H9 (cell line): ENCODE results near the gene BRSK2. TPM values are rescaled to one million over a fixed set of nuclear protein-coding genes. Genes with fewer than 3 reads are reported as not detected.

Source experiments
- DNase-seq: peaks from one replicate; pipeline ENCODE4 v3.0.0-alpha.2; 2017
- H2AFZ ChIP-seq: one replicate; pipeline ENCODE4 v1.6.1; 2013; ENCODE audit warnings: mild to moderate bottlenecking, low read length, control low read depth, moderate library complexity
- H2AK5ac ChIP-seq: 2 replicates; pipeline ENCODE4 v1.6.1; 2013; ENCODE audit warnings: low read length, control low read depth, mixed read lengths; ENCODE audit not compliant: insufficient read length
- H2BK120ac ChIP-seq: one replicate; pipeline ENCODE4 v1.6.1; 2013; ENCODE audit warnings: low read depth, mild to moderate bottlenecking, low read length, control low read depth, inconsistent platforms; ENCODE audit not compliant: poor library complexity, severe bottlenecking
- H2BK12ac ChIP-seq: 2 replicates; pipeline ENCODE4 v1.6.1; 2013; ENCODE audit warnings: low read length, control low read depth, mixed read lengths, low read depth; ENCODE audit not compliant: insufficient read length
- H2BK15ac ChIP-seq: 2 replicates; pipeline ENCODE4 v1.6.1; 2013; ENCODE audit warnings: low read depth, low read length, control low read depth
- H2BK20ac ChIP-seq: one replicate; pipeline ENCODE4 v1.6.1; 2013; ENCODE audit warnings: low read depth, mild to moderate bottlenecking, low read length, control low read depth, inconsistent platforms; ENCODE audit not compliant: poor library complexity, severe bottlenecking
- H2BK5ac ChIP-seq: 2 replicates; pipeline ENCODE4 v1.6.1; 2013; ENCODE audit warnings: low read length, control low read depth, mixed read lengths; ENCODE audit not compliant: insufficient read length
- H3K14ac ChIP-seq: 2 replicates; pipeline ENCODE4 v1.6.1; 2013; ENCODE audit warnings: low read length, control low read depth; ENCODE audit not compliant: insufficient read depth
- H3K18ac ChIP-seq: 2 replicates; pipeline ENCODE4 v1.6.1; 2013; ENCODE audit warnings: low read depth, mild to moderate bottlenecking, mixed read lengths, low read length, control low read depth; ENCODE audit not compliant: insufficient read length
- H3K23ac ChIP-seq: 2 replicates; pipeline ENCODE4 v1.6.1; 2013; ENCODE audit warnings: low read length, control low read depth, mixed read lengths, low read depth; ENCODE audit not compliant: insufficient read length
- H3K23me2 ChIP-seq: 2 replicates; pipeline ENCODE4 v1.6.1; 2013; ENCODE audit warnings: low read depth, mild to moderate bottlenecking, mixed read lengths, low read length, control low read depth; ENCODE audit not compliant: insufficient read length, poor library complexity, severe bottlenecking
- H3K27ac ChIP-seq: 2 replicates; pipeline ENCODE4 v1.5.1; 2013; ENCODE audit warnings: low read length, control low read depth, mixed read lengths, low read depth; ENCODE audit not compliant: insufficient read length
- H3K27me3 ChIP-seq: 2 replicates; pipeline ENCODE4 v1.6.1; 2013; ENCODE audit warnings: low read length, control low read depth, inconsistent platforms; ENCODE audit not compliant: insufficient read depth
- H3K4ac ChIP-seq: 2 replicates; pipeline ENCODE4 v1.6.1; 2013; ENCODE audit warnings: low read depth, mild to moderate bottlenecking, control low read depth, inconsistent platforms, low read length, moderate library complexity
- H3K4me1 ChIP-seq: 2 replicates; pipeline ENCODE4 v1.6.1; 2013; ENCODE audit warnings: low read length, control low read depth, inconsistent platforms; ENCODE audit not compliant: insufficient read depth
- H3K4me2 ChIP-seq: 2 replicates; pipeline ENCODE4 v1.6.1; 2013; ENCODE audit warnings: low read length, control low read depth, mixed read lengths; ENCODE audit not compliant: insufficient read length, insufficient read depth
- H3K56ac ChIP-seq: 2 replicates; pipeline ENCODE4 v1.6.1; 2013; ENCODE audit warnings: low read depth, mild to moderate bottlenecking, mixed read lengths, low read length, control low read depth; ENCODE audit not compliant: insufficient read length
- H3K79me1 ChIP-seq: 2 replicates; pipeline ENCODE4 v1.6.1; 2013; ENCODE audit warnings: low read depth, mild to moderate bottlenecking, moderate library complexity, low read length, control low read depth, inconsistent platforms; ENCODE audit not compliant: insufficient read depth, poor library complexity, severe bottlenecking
- H3K79me2 ChIP-seq: 2 replicates; pipeline ENCODE4 v1.6.1; 2013; ENCODE audit warnings: low read length, control low read depth, inconsistent platforms; ENCODE audit not compliant: insufficient read depth
- H3K9ac ChIP-seq: 2 replicates; pipeline ENCODE4 v1.6.1; 2013; ENCODE audit warnings: low read length, control low read depth, mixed read lengths; ENCODE audit not compliant: insufficient read length; ENCODE audit errors: extremely low read depth
- H3K9me3 ChIP-seq: one replicate; pipeline ENCODE4 v1.6.1; 2013; ENCODE audit warnings: low read depth, low read length, inconsistent platforms; ENCODE audit not compliant: control insufficient read depth
- H3T11ph ChIP-seq: one replicate; pipeline ENCODE4 v1.6.1; 2013; ENCODE audit warnings: mild to moderate bottlenecking, low read length, control low read depth, inconsistent platforms
- H4K20me1 ChIP-seq: one replicate; pipeline ENCODE4 v1.6.1; 2013; ENCODE audit not compliant: control insufficient read depth, insufficient read length, insufficient read depth
- H4K5ac ChIP-seq: 2 replicates; pipeline ENCODE4 v1.6.1; 2013; ENCODE audit warnings: low read depth, mild to moderate bottlenecking, mixed read lengths, low read length, control low read depth; ENCODE audit not compliant: insufficient read length
- H4K8ac ChIP-seq: replicated peaks from 2 replicates; pipeline ENCODE4 v1.6.1; 2013; ENCODE audit warnings: low read length, control low read depth, mixed read lengths, low read depth; ENCODE audit not compliant: insufficient read length
- H4K91ac ChIP-seq: 2 replicates; pipeline ENCODE4 v1.6.1; 2013; ENCODE audit warnings: low read depth, mild to moderate bottlenecking, moderate library complexity, mixed read lengths, low read length, control low read depth; ENCODE audit not compliant: insufficient read length
- H3K27ac Mint-ChIP-seq, 3 experiments: 2 replicates in 2 of 3; 3 replicates in 1 of 3; pipeline ENCODE4 v1.8.0; 2020 to 2021; ENCODE audit warnings: mixed read lengths in 3 of 3, mild to moderate bottlenecking in 1 of 3, moderate library complexity in 1 of 3
- H3K27me3 Mint-ChIP-seq: 2 replicates; pipeline ENCODE4 v1.8.0; 2021; ENCODE audit warnings: low read depth, mild to moderate bottlenecking, moderate library complexity, mixed read lengths
- H3K36me3 Mint-ChIP-seq, 3 experiments: 2 replicates in 2 of 3; 3 replicates in 1 of 3; pipeline ENCODE4 v1.8.0; 2020 to 2021; ENCODE audit warnings: low read depth in 3 of 3, mixed read lengths in 3 of 3; ENCODE audit not compliant: insufficient read depth in 1 of 3
- H3K4me1 Mint-ChIP-seq, 2 experiments: 2 replicates each; pipeline ENCODE4 v1.8.0; 2020; ENCODE audit warnings: mixed read lengths in 2 of 2
- H3K4me3 Mint-ChIP-seq, 2 experiments: 2 replicates in 1 of 2; 3 replicates in 1 of 2; pipeline ENCODE4 v1.8.0; 2020 to 2021; ENCODE audit warnings: mild to moderate bottlenecking in 2 of 2, mixed read lengths in 2 of 2, moderate library complexity in 1 of 2
- H3K9me3 Mint-ChIP-seq, 2 experiments: 2 replicates in 1 of 2; 3 replicates in 1 of 2; pipeline ENCODE4 v1.8.0; 2020; ENCODE audit warnings: mild to moderate bottlenecking in 2 of 2, mixed read lengths in 2 of 2, moderate library complexity in 1 of 2
- CTCF ChIP-seq: fragments of 200-600 bp; sonication (generic); conservative IDR thresholded peaks from 3 replicates; pipeline ENCODE4 v1.8.0; 2021; ENCODE audit warnings: antibody characterized with exemption, mild to moderate bottlenecking
- WGBS: extraction: QIAGEN DNeasy Blood & Tissue Kit; methylation state at CpG from one replicate; pipeline ENCODE4 v1.1.7; 2013; ENCODE audit warnings: missing lambda C conversion rate, low lambda C conversion rate, mixed read lengths; ENCODE audit not compliant: insufficient read length; ENCODE audit errors: extremely low coverage; 5-methylcytosine and 5-hydroxymethylcytosine counted together
- total RNA-seq: library from RNA; stranded (reverse); gene quantifications from 2 replicates; pipeline ENCODE4 v1.2.1, GENCODE V29; 2021

BRSK2 gene
- total RNA-seq, 1 experiment from 2014 or later = 28.4 TPM

- H3K27me3 Mint-ChIP-seq = no peaks in the 10 kb centered on the region
- peaks cover 0 to 10% of the 10 kb centered on the region in 2 experiments; a peak in 2 of 4 replicates for H3K4me1 Mint-ChIP-seq
- H3K18ac ChIP-seq = no peak overlapping the region
- H3K27me3 ChIP-seq = no peaks in the 10 kb centered on the region
- H3K79me2 ChIP-seq = no peaks in the 10 kb centered on the region
- TF ChIP-seq CTCF = no peak
- no peak overlapping the region for H2BK12ac ChIP-seq
- H3K4me1 ChIP-seq = no peaks in the 10 kb centered on the region
- no peak overlapping the region for H2BK15ac ChIP-seq
- H3K4me3 Mint-ChIP-seq = no peak overlapping the region
- no peak overlapping the region for H2BK5ac ChIP-seq
- no peak overlapping the region for H4K91ac ChIP-seq
- no peaks in the 10 kb centered on the region for H3K9me3 Mint-ChIP-seq
- H3K23me2 ChIP-seq = no peaks in the 10 kb centered on the region
- H3K9me3 ChIP-seq = no peaks in the 10 kb centered on the region
- no peak overlapping the region for H4K5ac ChIP-seq
- H2BK120ac ChIP-seq = no peak overlapping the region
- peaks cover 0 to 8% (median 6%) of the 10 kb centered on the region in 3 experiments; a peak in 3 of 7 replicates for H3K36me3 Mint-ChIP-seq
- no peak overlapping the region for H3T11ph ChIP-seq
- no peak overlapping the region for H3K14ac ChIP-seq
- no peak overlapping the region for H4K8ac ChIP-seq
- H3K56ac ChIP-seq = no peak overlapping the region
- H3K9ac ChIP-seq = no peak overlapping the region
- DNase-seq = no peak
- H3K4ac ChIP-seq = no peak overlapping the region
- H3K23ac ChIP-seq = no peak overlapping the region
- no peak overlapping the region for H2AK5ac ChIP-seq
- H3K27ac ChIP-seq = no peak overlapping the region
- H3K27ac Mint-ChIP-seq = no peak overlapping the region
- no CpG with 5 or more reads among the region's 21 CpGs for WGBS
- H3K4me2 ChIP-seq = no peak overlapping the region
- H2AFZ ChIP-seq = no peak overlapping the region
- no peaks in the 10 kb centered on the region for H3K79me1 ChIP-seq
- H4K20me1 ChIP-seq = peaks cover 2% of the 10 kb centered on the region
- no peak overlapping the region for H2BK20ac ChIP-seq
These were observed 64.8 kb downstream of the BRSK2 start for GRCh38 chr11:1454576-1454975.
